Measurements from ENCODE around the gene CALHM6.

- TF ChIP-seq POLR2A (IDR thresholded peaks at IDR 0.05) (no peak), CTCF (IDR thresholded peaks at IDR 0.05) (no peak)
Measured at GRCh38 chr6:116447052-116447451, 14.1 kb upstream of the CALHM6 start.
